COLO668 (cell line): ENCODE data around the gene CNTNAP5.
"Not testable (repeated sequence)": the region's sequence is repeated elsewhere in the genome, so short reads cannot be mapped to it uniquely, and the experiment has no call there.

Source experiments
- DNase-seq: peaks from one replicate; lab custom pipeline; 2025; ENCODE audit not compliant: unreplicated experiment; lab: John Stamatoyannopoulos, UW

The CNTNAP5 gene

GRCh38 chr2:124317628-124318027, 292.5 kb downstream of the CNTNAP5 start:
- DNase-seq, result no peak

- DNase-seq, result peak; percentile 47
These were observed 293.8 kb downstream of the CNTNAP5 start for GRCh38 chr2:124318913-124319312.

DNA sequence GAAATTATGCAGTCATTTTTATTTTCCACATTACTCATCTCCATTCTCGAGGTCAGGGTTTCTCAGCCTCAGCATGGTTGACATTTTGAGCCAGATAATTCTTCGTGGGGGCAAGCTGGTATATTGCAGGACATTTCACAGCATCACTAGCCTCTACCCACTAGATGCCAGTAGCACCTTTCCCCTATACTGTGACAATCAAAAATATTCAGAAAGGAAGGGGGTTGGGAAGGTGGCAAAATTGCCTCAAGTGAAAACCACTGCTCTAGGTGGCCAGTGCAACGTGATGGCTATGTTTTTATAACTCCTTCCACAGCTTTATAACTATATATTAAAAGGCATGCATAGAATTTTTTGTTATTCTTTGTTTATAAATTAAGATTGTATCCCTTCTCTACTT, 294.5 kb downstream of the CNTNAP5 start:
- DNase-seq, result no peak

DNA sequence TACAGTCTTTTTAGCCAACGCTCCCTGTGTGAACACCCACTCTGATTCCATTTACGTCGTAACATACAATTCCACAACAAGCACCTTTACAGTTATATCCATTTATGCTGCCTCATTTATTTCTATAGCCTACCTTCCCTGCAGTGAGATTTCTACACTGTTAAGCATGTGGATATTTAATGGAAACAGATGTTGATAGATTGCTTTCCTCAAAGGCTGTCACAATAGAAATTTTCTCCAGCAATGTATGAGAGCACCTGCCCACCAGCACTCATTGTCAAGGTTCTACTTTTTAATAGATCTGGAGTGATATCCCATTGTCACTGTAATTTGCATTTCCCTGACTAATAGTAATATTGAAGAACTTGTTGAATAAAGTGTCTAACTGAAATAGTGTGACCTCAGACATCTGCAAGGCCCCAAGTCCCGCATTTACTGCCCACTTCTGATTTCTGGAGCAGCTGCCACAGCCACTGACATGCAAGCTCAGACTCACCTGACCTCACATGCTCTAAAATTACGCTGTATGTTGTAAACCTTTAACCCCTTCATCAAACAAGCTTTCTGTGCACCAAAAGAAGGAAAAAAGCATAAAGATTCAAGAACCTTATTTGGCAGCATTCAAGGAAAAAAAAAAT, 295.1 kb downstream of the CNTNAP5 start:
- peak; percentile 6 for DNase-seq

DNA sequence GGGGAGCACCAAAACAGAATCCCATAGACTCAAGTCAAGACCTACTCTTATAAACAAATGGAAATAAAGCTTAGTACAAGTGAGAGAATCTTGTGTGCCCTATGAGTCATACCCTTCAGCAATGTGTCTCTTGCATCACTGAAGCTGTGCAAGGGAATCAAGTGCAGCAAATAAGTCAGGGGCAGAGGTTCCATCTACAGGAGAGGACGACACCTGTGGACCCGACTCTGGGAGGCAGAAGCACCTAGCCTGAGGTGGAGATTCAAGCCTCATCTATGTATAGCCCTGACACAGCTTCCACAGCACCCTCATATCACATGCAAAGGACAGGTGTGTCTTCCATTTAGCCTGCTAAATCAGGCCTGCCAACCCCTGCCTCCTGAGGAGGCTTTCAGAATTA, 298.2 kb downstream of the CNTNAP5 start:
- DNase-seq, result no peak

DNA sequence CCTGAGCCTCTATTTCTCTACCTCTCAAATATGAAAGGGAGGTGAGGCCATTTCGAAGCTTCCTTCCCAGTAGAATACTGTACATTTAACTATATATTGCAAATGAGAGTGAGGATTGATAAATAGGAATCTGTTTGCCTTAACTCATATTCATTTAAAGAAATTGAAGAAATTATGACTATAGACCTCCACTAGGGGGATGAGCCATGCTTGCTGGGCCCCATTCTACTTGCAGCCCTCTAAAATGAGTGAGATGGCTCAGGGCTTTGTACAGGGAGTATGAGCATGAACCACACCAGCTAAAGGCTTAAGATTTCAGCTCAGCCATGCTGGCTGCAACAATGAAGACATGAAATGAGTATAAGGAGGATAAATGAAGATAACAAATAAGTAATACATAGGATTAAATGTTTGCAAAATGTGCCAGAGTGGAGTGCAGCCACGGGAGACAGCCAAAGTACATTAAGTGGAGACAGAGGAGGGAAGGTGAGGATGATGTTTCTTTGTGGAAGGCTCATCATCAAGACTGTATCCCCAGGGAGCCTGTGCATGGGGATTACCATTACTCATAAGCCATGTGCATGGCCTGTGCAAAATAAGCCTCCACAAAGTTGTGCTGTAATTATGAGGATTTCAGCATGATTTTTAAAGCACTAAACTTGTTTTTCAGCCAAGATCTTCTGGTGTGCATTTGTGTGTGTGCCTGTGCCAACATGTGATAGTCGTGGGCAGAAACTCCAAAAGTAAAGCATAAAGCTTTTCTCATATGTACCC, 300.8 kb downstream of the CNTNAP5 start:
- no peak for DNase-seq

- no peak for DNase-seq
These were observed 302.2 kb downstream of the CNTNAP5 start for GRCh38 chr2:124327303-124327702.

DNA sequence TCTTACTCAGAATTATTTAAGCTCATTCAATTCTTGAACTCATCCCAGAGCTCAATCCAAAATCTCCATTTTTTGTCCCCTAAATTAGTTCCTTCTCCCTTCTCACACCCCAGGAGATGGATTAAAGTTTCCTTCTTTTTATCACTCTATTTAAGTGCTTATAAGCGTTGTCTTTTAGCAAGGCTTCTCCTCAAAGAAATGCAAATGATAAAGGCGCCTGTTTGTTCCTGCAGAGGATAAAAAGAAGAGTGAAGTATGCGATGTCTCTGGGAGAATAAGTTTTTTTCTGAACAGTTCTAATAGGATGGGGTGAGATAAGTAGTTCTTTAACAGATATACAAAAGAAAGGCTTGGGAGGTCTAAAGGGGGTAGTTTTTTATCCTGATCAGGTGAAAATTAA, 303.3 kb downstream of the CNTNAP5 start:
- DNase-seq, result no peak

GRCh38 chr2:124333784-124334183, 308.7 kb downstream of the CNTNAP5 start:
- no peak for DNase-seq

DNA sequence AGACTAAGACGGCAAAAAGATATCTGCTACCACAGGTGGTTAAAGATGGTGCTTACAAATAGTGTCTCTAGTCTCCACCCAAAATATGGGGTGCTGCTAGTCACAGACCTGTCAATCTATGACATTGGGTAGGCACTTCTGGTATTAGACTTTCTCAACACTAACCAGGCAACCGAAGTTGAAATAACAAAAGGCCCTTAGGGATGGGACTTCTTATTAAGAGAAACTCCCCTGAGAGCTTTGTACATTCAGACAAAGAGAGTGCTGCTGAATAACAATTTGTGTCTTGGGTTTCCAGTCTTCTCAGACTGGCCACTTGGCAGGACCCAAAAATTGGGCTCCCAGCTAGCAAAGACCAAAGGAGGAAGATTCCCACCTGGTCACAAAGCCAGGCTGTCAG, 310.0 kb downstream of the CNTNAP5 start:
- DNase-seq, result no peak

- no peak for DNase-seq
These were observed 314.6 kb downstream of the CNTNAP5 start for GRCh38 chr2:124339709-124340108.

GRCh38 chr2:124343827-124344498, 318.9 kb downstream of the CNTNAP5 start:
- no peak for DNase-seq

GRCh38 chr2:124347209-124347608, 322.1 kb downstream of the CNTNAP5 start:
- DNase-seq, result no peak

DNA sequence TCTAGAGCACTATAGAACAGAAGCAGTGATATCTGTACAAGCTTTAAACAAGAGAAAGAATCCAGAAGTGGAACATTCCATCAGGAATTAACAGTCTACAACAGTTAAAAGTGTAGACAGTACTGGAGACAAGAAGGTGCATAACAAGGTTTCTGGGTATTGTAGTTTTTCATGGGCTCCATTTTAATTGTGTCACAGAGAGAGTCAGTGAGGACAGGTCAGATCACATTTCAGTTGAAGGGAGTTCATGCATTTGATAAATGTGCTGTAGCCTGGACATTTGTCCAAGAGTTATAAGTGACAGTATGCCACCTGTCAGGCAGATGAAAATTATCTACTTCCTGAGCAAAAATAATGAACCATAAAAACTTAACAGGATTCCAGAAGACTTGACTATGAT, 328.6 kb downstream of the CNTNAP5 start:
- DNase-seq, result no peak

DNA sequence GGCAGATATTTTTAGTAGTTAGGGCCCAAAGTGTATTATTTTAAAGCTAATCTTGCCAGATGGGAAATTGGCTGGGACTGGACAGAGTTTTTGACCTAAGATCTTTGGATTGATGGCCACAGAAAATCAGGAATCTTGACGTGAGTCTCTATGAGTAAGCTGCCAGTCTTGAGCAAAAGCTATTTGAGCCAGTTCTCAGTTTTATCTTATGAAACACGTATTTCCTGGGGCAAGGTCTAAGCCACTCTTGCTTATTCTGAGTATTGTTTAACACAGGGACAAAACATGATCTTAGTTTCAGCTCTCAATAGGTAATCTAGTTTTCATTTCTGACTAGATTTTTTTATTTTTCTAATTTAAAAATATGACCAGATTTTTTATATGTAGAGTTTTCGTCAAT, 329.4 kb downstream of the CNTNAP5 start:
- no peak for DNase-seq

DNA sequence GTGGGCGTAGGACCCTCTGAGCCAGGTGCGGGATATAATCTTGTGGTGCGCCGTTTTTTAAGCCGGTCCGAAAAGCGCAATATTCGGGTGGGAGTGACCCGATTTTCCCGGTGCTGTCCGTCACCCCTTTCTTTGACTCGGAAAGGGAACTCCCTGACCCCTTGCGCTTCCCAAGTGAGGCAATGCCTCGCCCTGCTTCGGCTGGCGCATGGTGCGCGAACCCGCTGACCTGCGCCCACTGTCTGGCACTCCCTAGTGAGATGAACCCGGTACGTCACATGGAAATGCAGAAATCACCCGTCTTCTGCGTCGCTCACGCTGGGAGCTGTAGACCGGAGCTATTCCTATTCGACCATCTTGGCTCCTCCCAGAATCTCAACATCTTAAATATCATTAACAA, 336.9 kb downstream of the CNTNAP5 start:
- DNase-seq, result not testable (repeated sequence)

GRCh38 chr2:124369181-124369580, 344.1 kb downstream of the CNTNAP5 start:
- DNase-seq, result no peak

- no peak for DNase-seq
These were observed 355.2 kb downstream of the CNTNAP5 start for GRCh38 chr2:124380221-124380749.

- DNase-seq, result no peak
These were observed 357.1 kb downstream of the CNTNAP5 start for GRCh38 chr2:124382067-124382618.

DNA sequence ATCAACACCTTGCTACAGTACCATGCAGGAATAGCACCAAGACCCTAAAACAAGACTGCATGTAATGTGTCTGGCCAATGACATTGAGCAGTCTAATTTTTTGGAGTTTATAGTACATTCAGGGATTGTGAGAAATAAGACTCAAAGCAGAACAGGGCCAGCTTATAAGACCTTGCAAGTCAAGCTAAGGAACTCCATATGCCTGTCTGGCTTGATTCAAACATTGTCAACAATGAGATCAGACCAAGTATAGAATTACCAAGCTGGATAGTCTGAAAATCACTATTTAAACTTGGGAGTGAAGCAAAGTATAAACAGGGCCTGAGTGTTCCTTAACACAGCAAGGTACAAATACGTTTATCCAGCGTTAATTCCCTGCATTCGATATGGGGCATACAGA, 370.9 kb downstream of the CNTNAP5 start:
- DNase-seq, result no peak

DNA sequence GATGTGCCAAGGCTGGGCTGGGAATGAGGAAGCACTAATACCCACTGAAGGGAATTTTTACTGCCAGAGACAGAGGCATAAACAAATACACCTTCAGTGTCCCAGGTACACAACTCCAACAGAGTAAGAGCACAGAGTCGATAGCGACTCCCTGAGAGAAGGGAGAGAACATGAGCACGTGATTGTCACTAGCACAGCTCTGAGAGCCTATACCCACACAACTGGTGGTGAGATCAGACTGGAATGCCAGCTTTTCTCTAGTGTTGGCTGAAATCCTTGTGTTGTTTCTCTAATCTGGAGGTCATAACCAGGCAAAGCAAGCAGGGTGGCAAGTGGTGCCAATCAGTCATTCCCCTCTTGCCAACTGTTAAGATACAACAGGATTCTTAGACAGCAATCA, 377.2 kb downstream of the CNTNAP5 start:
- no peak for DNase-seq
